ENCODE measurements around the gene SLC11A2.

- TF ChIP-seq USF2 (IDR thresholded peaks at IDR 0.05; ENCODE audit: borderline replicate concordance, low read depth, low read length), result no peak
- TF ChIP-seq CTCF (IDR thresholded peaks at IDR 0.05), result no peak
- no peak for TF ChIP-seq FOXJ3 (CRISPR knock-in tag; IDR thresholded peaks at IDR 0.05)
- TF ChIP-seq REST (IDR thresholded peaks at IDR 0.05; ENCODE audit: low read depth, low read length), result no peak
- no peak for TF ChIP-seq GATA2 (CRISPR knock-in tag; IDR thresholded peaks at IDR 0.05)
- no peak for TF ChIP-seq EZH2phosphoT487 (IDR thresholded peaks at IDR 0.05; ENCODE audit: borderline replicate concordance, low read depth)
Measured at GRCh38 chr12:51033457-51034089, 7.4 kb upstream of the SLC11A2 start.
